ENCODE measurements around the gene KIF23.

KIF23 gene

DNA sequence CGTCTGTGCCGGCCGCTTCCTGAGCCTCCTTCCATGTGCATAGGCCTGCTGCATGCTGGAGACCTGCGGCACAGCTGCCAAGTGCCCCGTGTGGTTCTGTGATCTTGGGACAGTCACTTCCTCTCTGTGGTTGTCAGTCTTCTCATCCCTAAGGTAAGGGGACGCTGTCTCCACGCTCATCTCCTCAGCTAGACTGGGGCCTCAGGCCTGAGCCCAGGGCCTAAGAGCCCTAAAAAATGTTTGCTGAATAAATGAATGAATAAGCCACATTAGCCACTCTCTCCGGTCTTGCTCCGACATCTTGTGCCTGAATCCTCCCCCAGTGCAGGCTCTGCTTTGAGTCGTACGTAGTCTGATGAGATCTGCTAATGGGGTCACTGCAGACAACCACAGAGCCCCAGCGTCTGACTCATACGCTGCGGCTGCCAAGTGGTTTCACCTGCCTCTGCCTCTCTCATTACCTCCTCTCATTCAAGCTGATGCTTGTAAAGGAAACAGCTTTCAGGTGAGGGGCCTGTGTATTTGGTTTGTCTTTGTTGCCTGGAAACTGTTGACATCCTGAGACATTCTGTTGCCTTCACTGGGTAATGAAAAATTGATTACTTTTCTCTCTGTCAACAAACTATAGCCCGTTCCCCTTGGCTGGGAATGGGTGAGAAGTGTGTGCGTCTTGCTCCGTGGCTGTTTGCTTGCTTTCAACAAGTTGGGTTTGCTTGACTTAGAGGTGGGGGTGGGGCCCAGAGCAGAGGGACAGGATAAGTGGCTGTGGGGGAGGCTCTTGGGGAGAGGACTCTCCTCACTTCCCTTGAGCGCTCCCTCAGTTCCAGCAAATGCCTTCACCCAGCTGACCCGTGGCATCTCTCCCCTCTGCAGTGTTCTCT is 54.3 kb downstream of the KIF23 start:
- peak; percentile 79 for DNase-seq

- DNase-seq, result no peak
Measured at GRCh38 chr15:69469467-69470201, 55.5 kb downstream of the KIF23 start.

- no peak for DNase-seq
Measured at GRCh38 chr15:69472046-69472445, 57.9 kb downstream of the KIF23 start.

- DNase-seq, result no peak
Measured at GRCh38 chr15:69472562-69472961, 58.4 kb downstream of the KIF23 start.

DNA sequence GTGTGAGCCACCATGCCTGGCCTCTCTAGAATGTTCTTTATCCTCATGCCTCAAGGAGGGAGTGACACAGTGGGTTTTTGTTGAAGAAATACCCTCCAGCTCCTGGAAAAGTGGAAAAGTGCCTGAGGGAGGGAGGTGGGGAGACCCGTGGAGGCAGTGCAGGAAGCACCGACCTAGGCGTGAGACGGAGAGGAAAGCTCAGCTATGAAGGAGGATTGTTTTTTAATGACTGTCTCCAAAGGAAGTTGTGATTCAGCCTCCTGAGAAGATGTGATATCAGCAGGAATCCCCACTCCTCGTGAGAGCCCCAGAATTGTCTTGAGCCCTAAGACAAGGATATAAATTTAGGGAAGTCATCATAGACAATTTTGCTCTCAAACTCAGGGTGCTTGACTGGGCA is 60.1 kb downstream of the KIF23 start:
- no peak for DNase-seq

GRCh38 chr15:69474846-69475455 is 60.8 kb downstream of the KIF23 start:
- no peak for DNase-seq

GRCh38 chr15:69475769-69476358 is 61.7 kb downstream of the KIF23 start:
- peak; percentile 77 for DNase-seq

DNA sequence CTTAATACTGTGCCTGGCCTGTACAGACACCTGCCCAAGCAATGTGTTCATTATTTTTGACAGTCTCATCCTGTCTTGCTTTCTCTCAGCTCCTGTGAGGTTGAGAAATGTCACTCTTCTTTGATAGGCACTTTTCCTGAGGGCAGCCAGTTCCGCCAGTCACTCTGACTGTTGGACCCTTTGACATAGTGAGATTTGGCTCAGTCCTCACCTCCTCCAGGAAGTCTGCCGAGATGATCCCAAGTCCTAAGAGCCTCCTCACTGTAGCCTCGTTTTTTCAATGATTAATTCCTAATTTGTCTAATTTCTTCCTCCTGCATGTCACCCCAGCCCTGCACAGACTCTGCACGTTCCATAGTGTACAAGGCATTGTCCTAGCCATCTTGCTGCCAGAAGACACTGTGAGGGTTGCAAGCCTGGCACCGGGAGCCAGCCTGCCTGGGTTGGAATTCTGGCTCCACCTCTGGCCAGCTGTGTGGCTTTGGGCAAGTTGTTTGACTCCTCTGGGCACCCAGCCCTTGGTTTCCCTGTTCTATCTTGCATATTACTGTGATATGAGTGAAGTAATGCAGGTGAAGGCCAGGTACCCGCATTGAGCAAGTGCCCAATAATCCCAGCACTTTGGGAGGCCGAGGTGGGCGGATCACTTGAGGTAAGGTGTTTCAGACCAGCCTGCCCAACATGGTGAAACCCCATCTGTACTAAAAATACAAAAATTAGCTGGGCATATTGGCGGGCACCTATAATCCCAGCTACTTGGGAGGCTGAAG is 62.7 kb downstream of the KIF23 start:
- no peak for DNase-seq

DNA sequence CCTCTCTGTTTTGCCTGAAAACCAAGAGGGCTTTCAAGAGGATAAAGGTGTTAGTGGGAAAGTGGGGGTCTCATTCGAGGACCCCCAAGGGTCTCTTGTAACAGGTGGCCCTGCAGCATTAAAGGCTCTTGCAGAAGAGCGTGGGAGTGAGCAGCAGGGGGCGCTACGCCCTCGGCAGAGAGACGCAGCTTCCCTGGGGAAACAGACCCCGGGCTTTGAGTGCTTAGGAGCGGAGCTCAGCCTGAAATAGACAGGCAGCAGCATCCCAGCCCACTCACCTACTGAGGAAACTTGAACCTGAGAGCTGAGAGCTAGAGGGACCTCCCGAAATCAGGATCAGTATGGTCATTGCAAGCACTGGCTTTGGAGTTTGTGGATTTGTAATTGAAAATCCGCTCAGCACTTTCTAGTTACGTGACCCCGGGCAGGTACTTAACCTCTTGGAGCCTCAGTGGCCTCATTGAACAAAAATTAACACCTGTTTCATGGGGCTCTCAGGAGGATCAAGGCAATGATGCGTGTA is 64.2 kb downstream of the KIF23 start:
- peak; percentile 62 for DNase-seq

GRCh38 chr15:69479081-69479480 is 64.9 kb downstream of the KIF23 start:
- no peak for DNase-seq

DNA sequence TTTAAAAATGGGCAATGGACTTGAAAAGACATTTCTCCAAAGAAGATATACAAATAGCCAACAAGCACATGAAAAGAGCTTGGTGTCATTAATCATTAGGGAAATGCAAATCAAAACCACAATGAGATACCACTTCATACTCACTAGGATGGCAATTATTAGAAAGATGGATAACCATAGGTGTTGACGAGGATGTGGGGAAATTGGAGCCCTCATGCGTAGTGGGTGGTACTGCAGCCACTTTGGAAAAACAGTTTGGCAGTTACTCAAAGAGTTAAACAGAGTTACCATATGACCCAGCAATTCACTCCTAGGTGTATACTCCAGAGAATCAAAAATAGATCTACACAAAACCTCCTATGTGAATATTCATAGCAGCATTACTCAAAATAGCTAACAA is 65.8 kb downstream of the KIF23 start:
- no peak for DNase-seq

- no peak for DNase-seq
Measured at GRCh38 chr15:69480932-69481331, 66.8 kb downstream of the KIF23 start.

- DNase-seq, result no peak
Measured at GRCh38 chr15:69482686-69483256, 68.6 kb downstream of the KIF23 start.

GRCh38 chr15:69484837-69485236 is 70.7 kb downstream of the KIF23 start:
- DNase-seq, result no peak

DNA sequence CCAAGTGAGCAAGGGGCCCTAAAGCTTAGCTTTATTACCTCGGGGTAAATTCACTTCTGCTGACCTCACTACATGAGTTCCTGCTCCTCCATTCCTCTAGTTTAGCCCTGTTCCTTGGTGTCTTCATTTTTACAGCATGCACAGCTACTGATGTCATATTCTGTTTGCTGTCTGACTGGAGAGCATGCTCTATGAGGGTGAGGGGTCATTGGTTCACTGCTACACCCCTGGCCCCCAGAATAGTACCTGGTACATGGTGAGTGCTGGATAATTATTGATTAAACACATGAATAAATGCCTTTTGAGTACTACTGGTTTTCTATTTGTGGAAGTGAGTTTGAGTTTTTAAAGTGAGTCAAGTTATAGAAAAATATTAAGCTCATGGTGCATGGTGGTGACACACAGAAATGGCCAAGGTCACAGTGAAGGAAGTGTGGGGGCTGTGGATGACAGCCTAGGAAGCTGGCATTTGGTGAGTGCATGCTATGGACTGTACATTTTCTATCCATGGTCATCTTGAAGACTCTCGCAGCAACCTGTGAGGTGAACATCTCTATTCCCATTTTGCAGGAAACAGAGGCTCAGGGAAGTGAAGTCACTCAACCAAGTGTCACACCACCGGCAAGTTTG is 72.4 kb downstream of the KIF23 start:
- DNase-seq, result no peak

- DNase-seq, result no peak
Measured at GRCh38 chr15:69489073-69489571, 75.0 kb downstream of the KIF23 start.

DNA sequence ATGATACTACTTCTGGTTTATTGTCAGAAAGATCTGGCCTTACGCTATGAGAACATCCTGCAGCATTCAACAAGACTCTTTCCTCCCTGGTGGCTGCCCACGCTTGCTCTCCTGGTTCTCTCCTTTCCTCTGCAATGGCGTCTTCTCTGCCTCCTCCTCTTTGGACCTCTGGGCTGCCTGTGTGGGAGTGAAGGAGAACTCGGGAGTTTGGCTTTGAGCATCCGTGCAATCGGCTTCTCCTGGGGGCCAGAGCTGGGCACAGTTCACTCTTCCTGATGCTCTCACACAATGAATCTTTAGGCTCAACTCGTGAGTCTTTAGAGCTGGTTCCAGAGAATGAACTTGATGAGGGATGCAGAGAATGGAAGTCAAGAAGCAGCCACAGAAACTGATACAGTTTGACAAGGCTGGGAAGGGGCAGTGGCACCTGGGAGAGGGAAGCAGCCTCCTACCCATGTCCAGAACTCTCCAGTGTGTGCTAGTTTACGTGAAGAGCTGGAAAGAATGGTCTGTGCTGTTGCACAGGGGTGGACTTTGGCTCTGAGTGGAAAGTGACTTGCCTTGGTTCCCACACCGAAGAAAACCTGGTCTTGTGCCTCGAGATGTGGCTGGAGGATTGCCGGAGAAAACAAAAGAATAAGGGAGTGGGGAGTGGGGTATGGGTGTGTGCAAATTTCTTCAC is 76.3 kb downstream of the KIF23 start:
- DNase-seq, result no peak

DNA sequence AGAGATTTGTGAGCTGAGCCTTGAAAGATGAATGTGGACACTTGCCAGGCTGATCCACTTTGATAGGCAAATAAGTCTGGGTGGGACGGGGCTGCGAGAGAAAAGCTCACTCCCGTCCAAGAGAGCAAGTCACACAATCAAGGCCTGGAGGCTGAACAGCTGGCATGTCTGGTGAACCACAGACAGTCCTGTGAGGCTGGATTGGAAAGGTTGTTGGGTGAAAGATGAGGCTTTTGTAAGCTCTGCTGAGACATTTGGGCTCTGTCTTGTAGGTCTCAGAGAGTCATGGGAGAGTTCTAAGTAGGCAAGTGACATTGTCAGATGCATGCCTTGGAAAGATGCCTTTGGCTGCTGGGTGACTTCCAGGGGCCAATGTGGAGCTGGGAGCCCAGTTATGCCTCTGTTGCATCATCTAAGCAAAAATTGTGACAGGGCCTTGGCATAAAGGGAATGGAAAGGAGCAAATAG is 76.9 kb downstream of the KIF23 start:
- DNase-seq, result no peak

DNA sequence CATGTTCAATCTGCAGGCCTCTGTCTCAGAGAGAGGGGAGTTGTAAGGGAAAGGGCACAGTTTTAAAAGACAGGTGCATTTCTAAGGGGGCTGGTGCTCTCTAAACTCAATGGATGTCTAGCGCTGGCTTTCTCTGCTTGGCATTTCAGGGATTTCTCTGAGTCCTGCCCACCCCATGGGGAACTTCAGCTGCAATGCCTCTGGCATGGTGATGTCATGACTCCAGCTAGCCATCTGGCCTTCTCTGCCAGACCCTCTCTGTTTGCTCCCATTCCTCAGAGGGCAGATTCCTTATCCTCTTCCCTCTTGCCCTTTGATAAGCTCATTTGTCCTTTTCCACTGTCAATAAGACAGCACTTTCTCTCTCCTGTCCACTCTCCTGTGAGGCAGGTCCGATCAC is 79.3 kb downstream of the KIF23 start:
- DNase-seq, result no peak

GRCh38 chr15:69496001-69496400 is 81.9 kb downstream of the KIF23 start:
- no peak for DNase-seq

DNA sequence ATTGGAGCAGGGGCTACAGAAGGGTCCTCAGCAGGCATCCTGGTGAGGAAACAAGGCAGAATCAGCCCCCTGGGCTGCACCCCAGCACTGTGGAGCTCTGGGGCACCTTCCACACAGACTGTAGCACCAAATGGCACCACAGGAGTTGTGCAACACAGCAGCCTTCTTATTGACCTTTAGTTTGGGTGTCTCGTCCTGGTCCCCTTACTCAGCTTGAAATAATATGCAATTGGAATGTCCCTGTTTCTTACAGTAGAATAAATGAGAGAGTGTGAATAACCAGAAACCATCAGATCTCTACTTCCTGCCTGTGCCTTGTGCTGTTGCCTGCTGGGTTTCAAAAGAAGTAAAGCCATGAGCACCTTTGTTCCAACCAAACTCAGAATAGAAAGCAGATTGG is 82.9 kb downstream of the KIF23 start:
- DNase-seq, result no peak
